ENCODE data around the gene MEX3D.

MEX3D gene

GRCh38 chr19:1514986-1515721 lies 53.0 kb downstream of the MEX3D start:
- DNase-seq, result no peak

- no peak for DNase-seq
Measured at GRCh38 chr19:1514295-1514661, 53.8 kb downstream of the MEX3D start.

- DNase-seq, result peak; percentile 78
Measured at GRCh38 chr19:1513499-1514294, 54.4 kb downstream of the MEX3D start.

DNA sequence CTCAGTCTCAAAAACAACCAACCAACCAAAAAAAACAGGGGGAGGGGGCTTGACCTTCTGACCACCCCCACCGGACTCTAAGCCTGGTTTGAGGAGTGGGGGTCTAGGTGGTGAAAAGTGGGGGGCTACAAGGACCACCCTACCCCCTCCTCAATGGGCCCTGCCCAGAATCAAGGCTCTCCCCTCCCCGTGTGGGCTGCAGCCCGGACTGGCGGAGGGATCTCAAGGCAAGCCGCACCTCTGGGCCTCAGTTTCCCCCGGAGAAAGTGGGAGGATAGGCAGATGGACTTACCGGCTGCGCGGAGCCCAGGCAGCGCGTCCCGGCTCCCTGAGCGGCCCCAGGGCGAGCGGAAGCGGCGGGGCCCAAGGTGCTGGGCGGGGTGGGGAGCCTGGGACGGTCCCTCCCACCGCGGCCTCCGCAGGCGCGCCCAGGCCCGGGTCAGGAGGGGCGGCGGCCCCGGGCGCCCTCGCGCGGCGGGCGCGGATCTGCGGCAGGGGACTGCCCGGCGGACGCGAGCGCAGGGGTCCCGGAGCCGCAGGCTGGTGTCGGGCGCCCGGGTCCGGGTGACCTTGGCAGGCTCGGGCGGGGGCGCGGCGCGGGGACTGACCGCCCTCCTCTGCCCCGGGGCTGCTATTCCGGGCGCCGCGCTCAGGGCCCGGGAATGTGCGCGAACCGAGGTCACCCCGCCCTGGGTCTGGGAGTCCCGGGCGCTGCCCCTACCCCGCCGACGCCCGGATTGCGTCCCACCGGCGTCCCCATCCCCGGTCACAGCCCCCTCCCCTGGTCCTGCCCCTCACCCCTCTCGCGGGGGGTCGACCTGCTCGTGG lies 55.2 kb downstream of the MEX3D start, which contains the start of gene ADAMTSL5:
Gene ADAMTSL5 (minus strand): TSS at position 349 of the 828 bp plus-strand sequence. CDS start 2,076 bp downstream, outside the sequence.
- DNase-seq, result peak; percentile 85

DNA sequence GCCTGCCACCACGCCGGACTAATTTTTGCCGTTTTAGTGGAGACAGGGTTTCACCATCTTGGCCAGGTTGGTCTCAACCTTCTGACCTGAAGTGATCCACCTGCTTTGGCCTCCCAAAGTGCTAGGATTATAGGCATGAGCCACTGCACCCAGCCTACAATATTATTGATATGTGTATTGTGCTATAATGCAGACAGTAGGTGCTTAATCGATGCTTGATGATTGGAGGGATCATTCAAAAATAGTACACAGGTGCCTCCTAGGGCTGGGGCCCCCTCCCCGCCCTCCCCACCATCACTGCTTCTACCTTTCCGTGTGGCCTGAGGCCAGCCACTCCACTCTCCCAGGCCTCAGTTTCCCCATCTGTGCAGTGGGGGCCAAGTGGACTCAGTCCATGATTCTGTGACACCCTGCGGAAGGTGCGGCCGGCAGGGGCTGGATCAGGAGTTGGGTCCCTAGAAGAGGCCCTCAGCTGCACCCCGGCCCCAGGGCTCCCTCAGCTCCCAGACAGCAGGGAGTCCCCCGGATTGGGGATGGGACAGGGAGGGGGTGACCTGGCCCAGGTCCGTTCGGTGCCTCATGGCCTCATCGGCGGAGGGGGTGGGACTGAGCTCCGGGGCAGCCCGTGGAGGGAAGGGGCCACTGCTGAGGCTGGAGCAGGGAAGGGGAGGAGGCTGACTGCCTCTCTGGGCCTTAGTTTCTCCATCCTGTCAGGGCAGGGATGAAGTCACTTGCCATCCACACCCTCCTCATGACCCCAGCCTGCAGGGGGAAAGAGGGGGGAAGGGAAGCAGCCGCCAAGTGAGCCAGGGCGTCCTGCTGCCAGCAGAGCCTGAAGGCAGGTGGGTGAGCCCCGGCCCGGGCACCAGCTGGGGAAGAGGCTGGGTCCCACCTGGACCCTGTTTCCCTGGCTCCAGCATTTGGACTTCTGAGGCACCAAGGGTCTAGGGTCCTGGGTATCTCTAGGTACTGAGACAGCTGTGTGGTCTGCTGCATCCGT lies 56.5 kb downstream of the MEX3D start:
- no peak for DNase-seq

DNA sequence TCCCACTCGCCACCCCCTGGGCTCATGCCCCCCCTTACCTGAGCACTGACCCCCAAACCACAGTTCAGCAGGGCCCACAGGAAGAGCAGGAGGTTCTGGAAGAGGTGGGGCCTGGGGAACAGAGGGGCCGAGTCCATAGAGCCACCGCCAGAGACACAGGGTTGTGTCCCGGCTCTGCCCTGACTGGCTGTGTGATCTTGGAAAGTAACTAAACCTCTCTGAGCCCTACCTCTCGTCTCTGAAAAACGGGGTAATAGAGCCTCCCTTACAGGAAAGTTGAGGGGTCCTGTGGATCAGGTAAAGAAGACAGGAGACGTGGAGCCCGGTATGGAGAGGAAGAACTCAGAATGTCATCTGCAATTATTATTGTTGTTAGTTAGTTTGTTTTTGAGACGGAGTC lies 57.3 kb downstream of the MEX3D start:
- DNase-seq, result no peak

DNA sequence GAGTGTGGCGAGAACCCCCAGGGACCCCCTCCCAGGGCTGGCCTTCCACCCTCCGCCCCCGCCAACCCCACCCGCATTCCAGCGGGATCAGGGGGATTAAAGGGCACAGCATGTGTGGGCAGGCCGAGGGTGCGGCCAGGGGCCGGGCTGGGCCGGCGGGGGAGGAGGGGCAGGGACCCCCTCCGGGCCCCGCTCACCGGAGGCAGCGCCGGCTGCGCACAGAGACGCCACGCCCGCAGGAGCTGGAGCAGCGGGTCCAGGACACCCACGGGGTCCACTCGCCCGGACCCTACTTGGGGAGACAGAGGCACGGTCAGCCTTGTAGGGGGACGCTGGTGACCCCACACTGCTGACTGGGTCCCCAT lies 57.7 kb downstream of the MEX3D start:
- no peak for DNase-seq

DNA sequence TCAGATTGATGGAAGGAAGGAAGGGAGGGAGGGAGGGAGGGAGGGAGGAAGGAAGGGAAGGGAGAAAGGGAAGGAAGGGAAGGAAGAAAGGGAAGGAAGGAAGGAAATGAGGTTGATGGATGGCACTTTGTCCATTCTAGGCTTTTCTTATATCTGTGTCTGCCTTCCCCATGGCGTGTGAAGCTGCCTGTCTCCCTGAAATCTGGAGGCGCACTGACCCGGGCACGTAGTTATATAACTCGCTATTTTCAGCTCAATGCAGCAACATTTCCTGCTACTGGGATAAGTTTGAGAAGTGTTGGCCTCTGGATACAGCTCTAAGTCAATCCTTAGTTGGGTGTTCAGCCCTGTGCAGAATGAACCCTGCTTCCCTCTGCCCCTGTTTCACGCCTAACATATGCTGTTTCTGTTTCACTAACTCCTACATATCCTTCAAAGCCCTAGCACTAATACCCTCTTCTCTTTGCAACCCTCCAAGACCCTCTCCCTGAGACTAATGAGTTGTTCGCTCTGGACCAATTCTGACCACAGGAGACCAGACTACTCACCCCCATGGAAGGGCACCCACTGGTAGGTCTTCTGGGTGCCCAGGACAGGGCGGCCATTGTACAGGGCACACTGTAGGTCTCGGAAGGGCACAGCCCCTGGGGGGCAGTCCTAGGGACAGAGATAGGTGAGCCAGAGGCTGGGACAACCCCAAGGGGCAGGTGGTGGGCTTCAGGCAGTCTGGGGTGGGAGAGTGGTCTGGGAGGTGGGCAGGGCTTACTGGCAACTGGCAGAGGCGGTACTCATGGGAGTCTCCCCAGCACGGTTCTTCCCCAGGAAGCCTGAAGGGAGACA lies 58.3 kb downstream of the MEX3D start:
- no peak for DNase-seq

GRCh38 chr19:1508507-1508856 lies 59.6 kb downstream of the MEX3D start:
- DNase-seq, result no peak

GRCh38 chr19:1507763-1508506 lies 60.2 kb downstream of the MEX3D start:
- peak; percentile 97 for DNase-seq

- no peak for DNase-seq
Measured at GRCh38 chr19:1507192-1507660, 60.9 kb downstream of the MEX3D start.

DNA sequence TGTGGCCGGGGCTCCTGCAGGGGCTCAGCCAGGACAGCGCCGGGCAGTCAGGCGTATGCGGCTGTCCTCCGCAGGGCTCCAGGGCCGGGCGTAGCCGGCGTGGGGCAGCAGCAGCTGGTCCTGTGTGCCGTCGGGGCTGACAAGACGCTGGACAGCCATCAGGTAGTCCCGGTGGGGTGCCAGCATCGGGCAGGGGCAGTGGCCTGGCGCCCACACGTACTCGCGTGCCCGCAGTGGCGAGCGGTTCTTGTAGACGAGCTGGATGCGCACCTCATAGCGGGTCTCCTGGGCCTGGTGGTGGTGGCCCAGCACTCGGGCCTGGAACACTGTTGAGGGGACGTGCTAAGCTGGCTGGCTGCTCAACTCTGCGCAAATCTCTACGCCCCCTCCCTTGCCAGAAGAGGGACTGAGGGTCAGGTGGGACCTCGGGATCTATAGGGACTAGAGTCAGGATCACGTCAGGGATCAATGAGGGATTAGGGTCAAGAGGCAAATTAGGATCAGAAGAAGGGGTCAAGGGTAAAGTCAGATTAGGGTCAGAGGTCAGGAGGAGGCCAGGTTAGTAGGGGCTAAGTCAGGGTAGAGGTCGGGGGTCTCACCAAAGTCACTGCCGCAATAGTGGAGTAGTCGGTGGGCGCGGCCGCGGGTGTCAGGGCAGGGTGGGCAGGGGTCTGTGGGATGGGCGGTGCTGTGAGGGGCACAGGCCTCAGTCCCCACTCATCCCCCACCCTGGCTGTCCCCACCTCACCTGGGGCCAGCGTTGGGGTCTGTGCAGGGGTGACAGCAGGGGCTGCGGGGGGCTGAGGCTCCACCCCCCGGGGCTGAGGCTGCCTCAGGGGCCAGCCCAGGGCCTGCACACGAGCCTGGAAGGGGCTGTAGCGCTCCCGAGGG lies 61.9 kb downstream of the MEX3D start:
- no peak for DNase-seq

- no peak for DNase-seq
Measured at GRCh38 chr19:1505012-1505411, 63.1 kb downstream of the MEX3D start.

Data from hematopoietic multipotent progenitor cell treated with erythropoietin and hydrocortisone succinate and interleukin-3 and kit ligand, for 6 days (in vitro differentiated cells).